Vagina (tissue), 2 donors: Measurements from ENCODE around the gene CXorf66. TPM values are rescaled to one million over a fixed set of nuclear protein-coding genes. Genes with fewer than 3 reads are reported as not detected.

Experiments
- DNase-seq, 2 donors: peaks; one replicate each; pipeline ENCODE4 v3.0.0-alpha.2; 2017; ENCODE audit errors: extremely low spot score in 2 of 2
- H3K27ac ChIP-seq: fragments of 200-600 bp; sonication (generic); one replicate; pipeline ENCODE4 v1.5.1; 2019
- H3K27me3 ChIP-seq: fragments of 200-600 bp; sonication (generic); one replicate; pipeline ENCODE4 v1.5.1; 2019
- H3K36me3 ChIP-seq, 2 donors: fragments of 200-600 bp; sonication (generic); one replicate each; pipeline ENCODE4 v1.5.1; 2017 to 2019
- H3K4me1 ChIP-seq: fragments of 200-600 bp; sonication (generic); one replicate; pipeline ENCODE4 v1.5.1; 2019
- H3K4me3 ChIP-seq, 2 donors: fragments of 200-600 bp; sonication (generic); 1 replicate in 1 of 2; 2 replicates in 1 of 2; pipeline ENCODE4 v1.5.1; 2016 to 2019
- H3K9me3 ChIP-seq: fragments of 200-600 bp; sonication (generic); one replicate; pipeline ENCODE4 v1.5.1; 2019
- CTCF ChIP-seq, 3 experiments: fragments of 450-650 bp in 2 of 3; fragments of 200-600 bp in 1 of 3; sonication (generic) in 1 of 3; IDR thresholded peaks; one replicate each; pipeline ENCODE4 v1.5.1; 2017 to 2019; ENCODE audit warnings: antibody characterized with exemption in 3 of 3, mild to moderate bottlenecking in 2 of 3, moderate library complexity in 2 of 3
- POLR2A ChIP-seq, 2 donors: fragments of 450-650 bp; IDR thresholded peaks; one replicate each; pipeline ENCODE4 v1.6.1; 2017; ENCODE audit warnings: antibody characterized with exemption in 2 of 2, mild to moderate bottlenecking in 2 of 2, moderate library complexity in 2 of 2
- POLR2AphosphoS5 ChIP-seq, 2 donors: sonication (generic); formaldehyde crosslinking; IDR thresholded peaks; one replicate each; pipeline ENCODE4 v1.9.0; 2017; ENCODE audit warnings: antibody characterized with exemption in 2 of 2, mild to moderate bottlenecking in 2 of 2, low read depth in 1 of 2; ENCODE audit not compliant: insufficient read depth in 1 of 2
- intact Hi-C: fragments of 100-400 bp; cut with DNase I; formaldehyde crosslinking; loops from one replicate; pipeline ENCODE4 v1.15.1; 2023
- microRNA counts, 2 donors: library from miRNA; unstranded; fragments of <30 nt; microRNA quantifications; one replicate each; lab custom pipeline; 2016 to 2017
- microRNA-seq: library from miRNA; unstranded; fragments of <30 nt; microRNA quantifications from one replicate; pipeline ENCODE4, GENCODE V29; 2017; ENCODE audit warnings: borderline number of aligned reads, borderline replicate concordance
- small RNA-seq: library from RNA; depleted of rRNA; stranded (forward); fragments of <200 nt; gene quantifications from one replicate; pipeline ENCODE3, GENCODE V24; 2016
- total RNA-seq: library from RNA; depleted of rRNA; stranded (reverse); fragments of >200 nt; gene quantifications from one replicate; pipeline ENCODE4 v1.2.3, GENCODE V29; 2016

Gene CXorf66
- total RNA-seq, 1 donor from 2014 or later, result not detected

- DNase-seq, result no peak
- no peaks in the 10 kb centered on the region for H3K9me3 ChIP-seq
- H3K27me3 ChIP-seq, result no peaks in the 10 kb centered on the region
- H3K4me3 ChIP-seq, result no peak overlapping the region
- no peaks in the 10 kb centered on the region for H3K4me1 ChIP-seq
- H3K36me3 ChIP-seq, result no peaks in the 10 kb centered on the region
- intact Hi-C loops, result no loop called here
- TF ChIP-seq CTCF (IDR thresholded peaks at IDR 0.05), result no peak
- no peak for TF ChIP-seq POLR2A (IDR thresholded peaks at IDR 0.05)
- TF ChIP-seq POLR2AphosphoS5 (IDR thresholded peaks at IDR 0.05; ENCODE audit: insufficient read depth in 1 of 2, low read depth in 1 of 2), result no peak
- H3K27ac ChIP-seq, result no peak overlapping the region
Observed at GRCh38 chrX:139914421-139914820, 50.9 kb downstream of the CXorf66 start.

- Histone ChIP-seq H3K4me3 (no peak overlapping the region), H3K4me1 (no peaks in the 10 kb centered on the region), H3K27ac (no peak overlapping the region), H3K9me3 (no peaks in the 10 kb centered on the region), H3K27me3 (no peaks in the 10 kb centered on the region), H3K36me3 (no peaks in the 10 kb centered on the region)
- intact Hi-C loops, result no loop called here
- DNase-seq, result no peak
- TF ChIP-seq CTCF (IDR thresholded peaks at IDR 0.05) (no peak), POLR2A (IDR thresholded peaks at IDR 0.05) (no peak), POLR2AphosphoS5 (IDR thresholded peaks at IDR 0.05; ENCODE audit: insufficient read depth in 1 of 2, low read depth in 1 of 2) (no peak)
Observed at GRCh38 chrX:139909712-139910111, 55.6 kb downstream of the CXorf66 start.

GRCh38 chrX:139907078-139907477 is 58.2 kb downstream of the CXorf66 start:
- Histone ChIP-seq H3K27ac (no peak overlapping the region), H3K27me3 (no peaks in the 10 kb centered on the region), H3K9me3 (no peaks in the 10 kb centered on the region), H3K4me3 (no peak overlapping the region), H3K4me1 (no peaks in the 10 kb centered on the region), H3K36me3 (no peaks in the 10 kb centered on the region)
- no peak for DNase-seq
- intact Hi-C loops, result no loop called here
- TF ChIP-seq POLR2AphosphoS5 (IDR thresholded peaks at IDR 0.05; ENCODE audit: insufficient read depth in 1 of 2, low read depth in 1 of 2), result no peak
- no peak for TF ChIP-seq POLR2A (IDR thresholded peaks at IDR 0.05)
- TF ChIP-seq CTCF (IDR thresholded peaks at IDR 0.05), result no peak

- Histone ChIP-seq H3K4me3 (no peak overlapping the region), H3K27ac (no peak overlapping the region), H3K36me3 (no peaks in the 10 kb centered on the region), H3K9me3 (no peaks in the 10 kb centered on the region), H3K27me3 (no peaks in the 10 kb centered on the region), H3K4me1 (no peaks in the 10 kb centered on the region)
- intact Hi-C loops, result no loop called here
- TF ChIP-seq POLR2AphosphoS5 (IDR thresholded peaks at IDR 0.05; ENCODE audit: insufficient read depth in 1 of 2, low read depth in 1 of 2) (no peak), POLR2A (IDR thresholded peaks at IDR 0.05) (no peak), CTCF (IDR thresholded peaks at IDR 0.05) (no peak)
- no peak for DNase-seq
Observed at GRCh38 chrX:139905743-139906142, 59.6 kb downstream of the CXorf66 start.

MicroRNA genes within 50 kb of the gene (microRNA counts, 767-probe panel; counts per million panel counts)
- microRNA hsa-miR-505-3p (lab: Ali Mortazavi, UCI), result 238 to 261 counts per million in 2 donors

Small RNA genes within 50 kb of the gene (microRNA-seq; reads per million reads assigned to microRNA genes)
- gene MIR505, result 116 reads per million, percentile 56 among the genes with 10 or more reads in this experiment

Small RNA genes within 50 kb of the gene (small RNA-seq; reads per million reads assigned to genes)
- 2.1 reads per million, percentile 61 among the genes with 10 or more reads in this experiment for gene MIR505
- not detected for gene RF00425

Other genes with a start within 250 kb of the CXorf66 start
- 24.1 TPM for gene ATP11C, start 32.5 kb downstream of the CXorf66 start, total RNA-seq